ENCODE data around the gene VPS9D1. TPM values are rescaled to one million over a fixed set of nuclear protein-coding genes. Genes with fewer than 3 reads are reported as not detected.
"Not testable (repeated sequence)": the region's sequence is repeated elsewhere in the genome, so short reads cannot be mapped to it uniquely, and the experiment has no call there.

VPS9D1 gene
- total RNA-seq, 1 experiment from 2014 or later: 26.7 TPM

DNA sequence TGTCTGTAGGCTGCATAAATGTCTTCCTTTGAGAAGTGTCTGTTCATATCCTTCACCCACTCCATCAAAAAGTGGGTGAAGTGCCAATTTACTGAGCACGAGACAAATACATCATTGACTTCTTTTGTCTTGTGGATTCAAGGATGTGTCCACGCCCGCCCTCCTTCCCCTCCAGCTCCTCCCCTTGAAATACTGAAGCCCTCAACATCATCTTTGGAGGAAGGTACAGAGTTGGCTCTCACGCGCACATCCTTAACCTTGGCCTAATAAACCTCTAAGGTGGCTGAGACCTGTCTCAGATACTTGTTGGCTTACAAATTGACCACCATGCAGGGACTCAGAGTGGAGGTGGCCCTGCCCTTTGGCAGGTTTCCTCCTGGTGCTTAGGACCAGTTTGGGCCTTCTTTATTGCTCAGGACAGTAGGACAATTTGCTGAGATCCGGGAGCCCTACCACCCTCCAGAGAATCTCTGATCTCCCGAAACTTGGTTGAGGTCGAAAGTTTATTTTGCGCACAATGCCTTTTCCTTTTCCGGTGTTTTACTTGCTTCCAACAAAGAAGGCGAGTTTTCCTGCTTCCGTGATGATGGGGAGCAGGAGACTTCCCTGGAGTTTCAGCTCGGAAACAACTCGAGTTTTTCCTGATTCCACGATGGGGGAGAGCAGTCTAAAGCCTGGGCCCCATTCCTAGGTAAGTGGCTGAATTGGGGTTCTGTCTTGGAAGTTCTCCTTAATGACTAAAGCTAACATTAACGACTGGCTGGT, 48.3 kb downstream of the VPS9D1 start:
- Mint-ChIP-seq H3K27me3 (ENCODE audit: unreplicated experiment) (no peaks in the 10 kb centered on the region), H3K4me3 (ENCODE audit: low read depth, unreplicated experiment) (no peak overlapping the region), H3K27ac (ENCODE audit: unreplicated experiment) (no peak overlapping the region), H3K4me1 (ENCODE audit: low read depth, unreplicated experiment) (no peaks in the 10 kb centered on the region), H3K9me3 (ENCODE audit: low read depth, unreplicated experiment) (no peaks in the 10 kb centered on the region), H3K36me3 (ENCODE audit: insufficient read depth, unreplicated experiment) (peaks cover 18% of the 10 kb centered on the region)
- TF ChIP-seq, protein P1, sequence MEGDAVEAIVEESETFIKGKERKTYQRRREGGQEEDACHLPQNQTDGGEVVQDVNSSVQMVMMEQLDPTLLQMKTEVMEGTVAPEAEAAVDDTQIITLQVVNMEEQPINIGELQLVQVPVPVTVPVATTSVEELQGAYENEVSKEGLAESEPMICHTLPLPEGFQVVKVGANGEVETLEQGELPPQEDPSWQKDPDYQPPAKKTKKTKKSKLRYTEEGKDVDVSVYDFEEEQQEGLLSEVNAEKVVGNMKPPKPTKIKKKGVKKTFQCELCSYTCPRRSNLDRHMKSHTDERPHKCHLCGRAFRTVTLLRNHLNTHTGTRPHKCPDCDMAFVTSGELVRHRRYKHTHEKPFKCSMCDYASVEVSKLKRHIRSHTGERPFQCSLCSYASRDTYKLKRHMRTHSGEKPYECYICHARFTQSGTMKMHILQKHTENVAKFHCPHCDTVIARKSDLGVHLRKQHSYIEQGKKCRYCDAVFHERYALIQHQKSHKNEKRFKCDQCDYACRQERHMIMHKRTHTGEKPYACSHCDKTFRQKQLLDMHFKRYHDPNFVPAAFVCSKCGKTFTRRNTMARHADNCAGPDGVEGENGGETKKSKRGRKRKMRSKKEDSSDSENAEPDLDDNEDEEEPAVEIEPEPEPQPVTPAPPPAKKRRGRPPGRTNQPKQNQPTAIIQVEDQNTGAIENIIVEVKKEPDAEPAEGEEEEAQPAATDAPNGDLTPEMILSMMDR (IDR thresholded peaks at IDR 0.05; ENCODE audit: unreplicated experiment): no peak
- BruUV-seq (replicated peaks): no TSS peak
- intact Hi-C loops (cut with micrococcal nuclease; ENCODE audit: unreplicated experiment): no loop called here
- no peak for DNase-seq
- CTCF ChIA-PET: no interaction called here

GRCh38 chr16:89671565-89671964, 49.1 kb downstream of the VPS9D1 start:
- H3K4me1 Mint-ChIP-seq (ENCODE audit: low read depth, unreplicated experiment); BruUV-seq (replicated peaks); DNase-seq; H3K27me3 Mint-ChIP-seq (ENCODE audit: unreplicated experiment); H3K4me3 Mint-ChIP-seq (ENCODE audit: low read depth, unreplicated experiment); H3K27ac Mint-ChIP-seq (ENCODE audit: unreplicated experiment); intact Hi-C loops (cut with micrococcal nuclease; ENCODE audit: unreplicated experiment); H3K9me3 Mint-ChIP-seq (ENCODE audit: low read depth, unreplicated experiment): not testable (repeated sequence)
- peaks cover 18% of the 10 kb centered on the region for H3K36me3 Mint-ChIP-seq (ENCODE audit: insufficient read depth, unreplicated experiment)
- CTCF ChIA-PET: interaction anchor here (0.6 to 0.8 kb wide), 2 partner anchors 8 to 86 kb away, joined by 3 read pairs; no protein-coding TSS in a partner anchor

DNA sequence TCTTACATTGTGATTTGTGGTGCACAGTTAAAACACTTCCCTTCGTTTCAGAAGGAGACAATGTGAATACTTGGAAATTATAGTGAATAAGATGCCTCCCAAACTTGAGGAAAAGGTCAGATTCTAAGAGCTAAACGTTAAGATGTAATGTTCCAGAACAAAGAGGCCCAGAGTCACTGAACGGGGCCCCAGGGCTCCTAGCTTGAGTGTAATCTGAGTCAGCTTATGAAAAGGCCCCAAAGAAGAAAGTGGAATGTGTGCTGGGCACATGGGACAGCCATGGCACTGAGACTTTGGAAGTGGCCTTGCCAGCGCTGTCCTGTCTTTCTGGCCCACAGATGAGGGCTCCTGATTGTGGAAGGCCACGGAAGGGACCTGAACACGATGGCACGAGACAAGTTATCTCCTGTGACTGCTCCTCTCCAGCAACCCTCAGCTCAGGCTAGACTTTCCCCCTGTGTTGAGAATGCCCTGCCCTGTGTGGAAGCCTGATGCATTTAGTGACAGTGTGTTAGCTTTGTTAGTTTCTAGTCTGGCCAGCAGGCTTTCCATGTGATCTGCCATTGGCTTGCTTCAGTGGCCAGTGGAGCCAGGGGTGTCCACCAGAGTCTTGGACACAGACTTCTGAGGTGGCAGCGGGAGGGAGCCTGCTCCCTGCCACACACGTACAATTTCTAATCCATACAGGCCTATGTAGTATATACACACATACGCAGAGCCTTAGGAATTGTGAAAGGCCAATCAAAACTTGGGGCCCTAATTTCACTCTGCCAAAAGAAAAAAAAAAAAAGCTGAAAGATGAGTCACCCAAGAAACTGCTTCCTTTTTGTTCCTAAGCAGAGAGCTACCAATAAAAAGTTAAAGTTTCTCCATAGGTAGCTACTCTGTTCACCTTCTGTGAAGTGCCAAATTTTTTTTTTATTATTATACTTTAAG, 49.9 kb downstream of the VPS9D1 start:
- Mint-ChIP-seq H3K27me3 (ENCODE audit: unreplicated experiment) (no peaks in the 10 kb centered on the region), H3K36me3 (ENCODE audit: insufficient read depth, unreplicated experiment) (peaks cover 17% of the 10 kb centered on the region), H3K4me1 (ENCODE audit: low read depth, unreplicated experiment) (no peaks in the 10 kb centered on the region), H3K4me3 (ENCODE audit: low read depth, unreplicated experiment) (no peak overlapping the region), H3K27ac (ENCODE audit: unreplicated experiment) (no peak overlapping the region), H3K9me3 (ENCODE audit: low read depth, unreplicated experiment) (peaks cover 6% of the 10 kb centered on the region)
- CTCF ChIA-PET: interaction anchor here (0.6 to 0.8 kb wide), 2 partner anchors 9 to 86 kb away, joined by 3 read pairs; no protein-coding TSS in a partner anchor
- no peak for DNase-seq
- intact Hi-C loops (cut with micrococcal nuclease; ENCODE audit: unreplicated experiment): no loop called here
- TF ChIP-seq, protein P1 (IDR thresholded peaks at IDR 0.05; ENCODE audit: unreplicated experiment): no peak
- no TSS peak for BruUV-seq (replicated peaks)

DNA sequence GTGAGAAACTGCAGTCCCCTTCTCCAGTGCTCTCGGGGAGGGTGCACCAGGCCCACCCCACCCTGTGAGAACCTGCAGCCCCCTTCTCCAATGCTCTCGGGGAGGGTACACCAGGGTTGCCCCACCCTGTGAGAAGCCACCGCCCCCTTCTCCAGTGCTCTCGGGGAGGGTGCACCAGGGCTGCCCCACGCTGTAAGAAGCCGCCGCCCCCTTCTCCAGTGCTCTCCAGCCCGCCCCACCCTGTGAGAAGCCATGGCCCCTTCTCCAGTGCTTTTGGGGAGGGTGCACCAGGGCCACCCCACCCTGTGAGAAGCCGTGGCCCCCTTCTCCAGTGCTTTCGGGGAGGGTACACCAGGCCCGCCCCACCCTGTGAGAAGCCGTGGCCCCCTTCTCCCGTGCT, 50.9 kb downstream of the VPS9D1 start:
- H3K27me3 Mint-ChIP-seq (ENCODE audit: unreplicated experiment): no peaks in the 10 kb centered on the region
- CTCF ChIA-PET: no interaction called here
- no peak overlapping the region for H3K4me3 Mint-ChIP-seq (ENCODE audit: low read depth, unreplicated experiment)
- TF ChIP-seq, protein P1 (IDR thresholded peaks at IDR 0.05; ENCODE audit: unreplicated experiment): no peak
- no TSS peak for BruUV-seq (replicated peaks)
- peaks cover 6% of the 10 kb centered on the region for H3K9me3 Mint-ChIP-seq (ENCODE audit: low read depth, unreplicated experiment)
- H3K27ac Mint-ChIP-seq (ENCODE audit: unreplicated experiment): no peak overlapping the region
- no peaks in the 10 kb centered on the region for H3K4me1 Mint-ChIP-seq (ENCODE audit: low read depth, unreplicated experiment)
- H3K36me3 Mint-ChIP-seq (ENCODE audit: insufficient read depth, unreplicated experiment): peaks cover 11% of the 10 kb centered on the region
- intact Hi-C loops (cut with micrococcal nuclease; ENCODE audit: unreplicated experiment): no loop called here
- DNase-seq: no peak

Data from Calu3 (cell line).